ENCODE data around the gene TRAM2. TPM values are rescaled to one million over a fixed set of nuclear protein-coding genes. Genes with fewer than 3 reads are reported as not detected.

TRAM2 gene
- total and polyA plus RNA-seq, 2 of the 8 experiments (the other 6 are each of a cell fraction or from before 2014, with no cell fraction given) = 9.0 to 21.4 TPM

DNA sequence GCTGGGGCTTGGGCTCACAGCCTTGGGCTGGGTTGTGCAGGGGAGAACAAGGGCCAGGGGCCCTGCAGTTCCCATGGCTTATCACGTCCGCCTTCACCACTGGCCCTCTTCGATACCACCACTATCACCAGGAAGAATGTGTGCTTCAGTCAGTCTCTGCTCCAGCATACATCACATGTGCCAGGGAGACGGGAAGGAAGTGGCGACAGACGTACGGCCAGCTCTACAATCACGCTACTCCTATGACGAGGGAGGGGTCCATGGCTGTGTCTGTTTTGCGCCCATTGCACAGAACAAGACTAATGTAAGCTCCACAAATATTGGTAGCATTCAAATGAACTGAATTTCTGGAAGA lies 72.1 kb downstream of the TRAM2 start:
- no peak overlapping the region for H3K27ac ChIP-seq (ENCODE audit: low read depth, low read length)
- TF ChIP-seq POLR2AphosphoS5 (IDR thresholded peaks at IDR 0.05; ENCODE audit: low read depth, low read length) (no peak), TCF12 (IDR thresholded peaks at IDR 0.05; ENCODE audit: low read depth, low read length) (no peak), CREB1 (IDR thresholded peaks at IDR 0.05) (no peak), MAFK (IDR thresholded peaks at IDR 0.05; ENCODE audit: low read depth, low read length) (no peak), SRF (IDR thresholded peaks at IDR 0.05; ENCODE audit: low read depth, low read length) (no peak), CHD2 (IDR thresholded peaks at IDR 0.05; ENCODE audit: low read length) (no peak)
- TF ChIP-seq, protein P1, sequence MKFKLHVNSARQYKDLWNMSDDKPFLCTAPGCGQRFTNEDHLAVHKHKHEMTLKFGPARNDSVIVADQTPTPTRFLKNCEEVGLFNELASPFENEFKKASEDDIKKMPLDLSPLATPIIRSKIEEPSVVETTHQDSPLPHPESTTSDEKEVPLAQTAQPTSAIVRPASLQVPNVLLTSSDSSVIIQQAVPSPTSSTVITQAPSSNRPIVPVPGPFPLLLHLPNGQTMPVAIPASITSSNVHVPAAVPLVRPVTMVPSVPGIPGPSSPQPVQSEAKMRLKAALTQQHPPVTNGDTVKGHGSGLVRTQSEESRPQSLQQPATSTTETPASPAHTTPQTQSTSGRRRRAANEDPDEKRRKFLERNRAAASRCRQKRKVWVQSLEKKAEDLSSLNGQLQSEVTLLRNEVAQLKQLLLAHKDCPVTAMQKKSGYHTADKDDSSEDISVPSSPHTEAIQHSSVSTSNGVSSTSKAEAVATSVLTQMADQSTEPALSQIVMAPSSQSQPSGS (IDR thresholded peaks at IDR 0.05; ENCODE audit: low read length) = no peak
- TF ChIP-seq, protein P2, sequence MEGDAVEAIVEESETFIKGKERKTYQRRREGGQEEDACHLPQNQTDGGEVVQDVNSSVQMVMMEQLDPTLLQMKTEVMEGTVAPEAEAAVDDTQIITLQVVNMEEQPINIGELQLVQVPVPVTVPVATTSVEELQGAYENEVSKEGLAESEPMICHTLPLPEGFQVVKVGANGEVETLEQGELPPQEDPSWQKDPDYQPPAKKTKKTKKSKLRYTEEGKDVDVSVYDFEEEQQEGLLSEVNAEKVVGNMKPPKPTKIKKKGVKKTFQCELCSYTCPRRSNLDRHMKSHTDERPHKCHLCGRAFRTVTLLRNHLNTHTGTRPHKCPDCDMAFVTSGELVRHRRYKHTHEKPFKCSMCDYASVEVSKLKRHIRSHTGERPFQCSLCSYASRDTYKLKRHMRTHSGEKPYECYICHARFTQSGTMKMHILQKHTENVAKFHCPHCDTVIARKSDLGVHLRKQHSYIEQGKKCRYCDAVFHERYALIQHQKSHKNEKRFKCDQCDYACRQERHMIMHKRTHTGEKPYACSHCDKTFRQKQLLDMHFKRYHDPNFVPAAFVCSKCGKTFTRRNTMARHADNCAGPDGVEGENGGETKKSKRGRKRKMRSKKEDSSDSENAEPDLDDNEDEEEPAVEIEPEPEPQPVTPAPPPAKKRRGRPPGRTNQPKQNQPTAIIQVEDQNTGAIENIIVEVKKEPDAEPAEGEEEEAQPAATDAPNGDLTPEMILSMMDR (IDR thresholded peaks at IDR 0.05; ENCODE audit: control extremely low read depth in 1 of 3, insufficient read depth in 1 of 3, low read depth in 1 of 3, low read length in 3 of 3) = no peak
- TF ChIP-seq, protein P3, sequence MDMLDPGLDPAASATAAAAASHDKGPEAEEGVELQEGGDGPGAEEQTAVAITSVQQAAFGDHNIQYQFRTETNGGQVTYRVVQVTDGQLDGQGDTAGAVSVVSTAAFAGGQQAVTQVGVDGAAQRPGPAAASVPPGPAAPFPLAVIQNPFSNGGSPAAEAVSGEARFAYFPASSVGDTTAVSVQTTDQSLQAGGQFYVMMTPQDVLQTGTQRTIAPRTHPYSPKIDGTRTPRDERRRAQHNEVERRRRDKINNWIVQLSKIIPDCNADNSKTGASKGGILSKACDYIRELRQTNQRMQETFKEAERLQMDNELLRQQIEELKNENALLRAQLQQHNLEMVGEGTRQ (IDR thresholded peaks at IDR 0.05; ENCODE audit: low read length) = no peak

More for the DNA sequence above, 72.1 kb downstream of the TRAM2 start:
- H4K20me1 ChIP-seq (replicated peaks in 1 of 2; ENCODE audit: control insufficient read depth in 1 of 2, insufficient read depth in 2 of 2, low read length in 2 of 2) = no peaks in the 10 kb centered on the region
- no peak overlapping the region for H2BK12ac ChIP-seq (ENCODE audit: low read depth, low read length)
- no peaks in the 10 kb centered on the region for H3K27me3 ChIP-seq (replicated peaks in 1 of 4; ENCODE audit: control insufficient read depth in 3 of 4, extremely low read depth in 1 of 4, insufficient read depth in 3 of 4, low read length in 3 of 4)
- H3K79me1 ChIP-seq (ENCODE audit: low read depth, low read length) = no peaks in the 10 kb centered on the region
- H3K23ac ChIP-seq (ENCODE audit: insufficient read length) = no peak overlapping the region
- CTCF ChIA-PET (ENCODE audit: partially characterized antibody) = interaction anchor here (0.5 to 1.7 kb wide), 10 partner anchors 9 to 147 kb away, joined by 3 to 8 read pairs (median 3); no protein-coding TSS in a partner anchor
- peaks cover 0 to 28% (median 5%) of the 10 kb centered on the region in 4 experiments; a peak in 5 of 8 replicates for H3K36me3 ChIP-seq (ENCODE audit: control insufficient read depth in 2 of 4, insufficient read depth in 4 of 4, low read length in 3 of 4)
- H2BK15ac ChIP-seq (ENCODE audit: low read length) = no peak overlapping the region
- H4K91ac ChIP-seq (replicated peaks; ENCODE audit: insufficient read length, low read length) = no peak overlapping the region
- H3K4ac ChIP-seq (replicated peaks; ENCODE audit: insufficient read length, low read depth, low read length) = no peak overlapping the region
- no peak overlapping the region for H2AK5ac ChIP-seq (ENCODE audit: low read depth, low read length)
- no peaks in the 10 kb centered on the region for H3K9me3 ChIP-seq (ENCODE audit: insufficient read depth in 2 of 2, low read depth in 1 of 2, low read length in 1 of 2)
- FAIRE-seq (no peak), DNase-seq (ENCODE audit: low read depth in 1 of 2, low spot score in 2 of 2) (no peak)
- H3K9ac ChIP-seq (replicated peaks in 1 of 4; ENCODE audit: extremely low read depth in 1 of 4, low read depth in 3 of 4, low read length in 3 of 4) = no peak overlapping the region
- no peaks in the 10 kb centered on the region for H3K23me2 ChIP-seq (ENCODE audit: low read depth, low read length)
- no peak overlapping the region for H2AFZ ChIP-seq (ENCODE audit: low read length)
- H3K56ac ChIP-seq (replicated peaks; ENCODE audit: insufficient read length, low read depth, low read length) = no peak overlapping the region
- H4K5ac ChIP-seq (ENCODE audit: insufficient read length, low read depth, low read length) = no peak overlapping the region
- H2BK5ac ChIP-seq (ENCODE audit: low read depth, low read length) = no peak overlapping the region; the same call in 1 of the 2 replicates
- peaks cover 0 to 5% (median 3%) of the 10 kb centered on the region in 4 experiments; a peak in 5 of 7 replicates for H3K4me1 ChIP-seq (replicated peaks in 1 of 4; ENCODE audit: control insufficient read depth in 3 of 4, insufficient read depth in 4 of 4, low read length in 3 of 4)
- no peak overlapping the region; the same call in 1 of the 2 replicates for H4K8ac ChIP-seq (ENCODE audit: extremely low read depth, insufficient read depth, low read length)
- POLR2A ChIA-PET (ENCODE audit: partially characterized antibody) = interaction anchor here (1.0 kb wide), 1 partner anchor 89 kb away, joined by 3 read pairs; no protein-coding TSS in a partner anchor
- H3K4me3 ChIP-seq (ENCODE audit: extremely low read depth in 1 of 4, insufficient read depth in 2 of 4, low read depth in 3 of 4, low read length in 4 of 4) = no peak overlapping the region
- no peak overlapping the region for H3K14ac ChIP-seq (ENCODE audit: insufficient read length)
- H2BK20ac ChIP-seq (ENCODE audit: low read length) = no peak overlapping the region
- H3K4me2 ChIP-seq (ENCODE audit: insufficient read depth in 1 of 2, low read depth in 2 of 2, low read length in 2 of 2) = no peak overlapping the region
- H2BK120ac ChIP-seq (replicated peaks; ENCODE audit: low read depth, low read length) = no peak overlapping the region
- no peak overlapping the region for H3K18ac ChIP-seq (ENCODE audit: extremely low read depth, low read length)
- H3K79me2 ChIP-seq (ENCODE audit: control insufficient read depth in 1 of 2, insufficient read depth in 2 of 2, low read length in 2 of 2) = no peaks in the 10 kb centered on the region
- 90% methylated on average over 10 of the region's 10 CpGs; no CpG with 5 or more reads in 1 of the 2 experiments for WGBS, 2 experiments (ENCODE audit: extremely low coverage in 1 of 2, insufficient coverage in 1 of 2, insufficient read length in 1 of 2, insufficient replicate concordance in 2 of 2, low coverage in 1 of 2, low lambda C conversion rate in 2 of 2, missing lambda C conversion rate in 1 of 2)
